Kidney (tissue), 14 donors: ENCODE measurements around the gene CPA4. TPM values are rescaled to one million over a fixed set of nuclear protein-coding genes. Genes with fewer than 3 reads are reported as not detected.

Source experiments
- DNase-seq, 5 donors: peaks; one replicate each; pipeline ENCODE4 v3.0.0-alpha.2; 2013 to 2020
- FAIRE-seq: peaks from 2 replicates; lab custom pipeline; 2012; peaks lifted over from hg19 to GRCh38; lab: Jason Lieb, UNC
- H3K27ac ChIP-seq, 2 donors: one replicate each; pipeline ENCODE4 v1.7.0; 2013; ENCODE audit warnings: low read depth in 2 of 2, low read length in 2 of 2, inconsistent platforms in 1 of 2
- H3K27me3 ChIP-seq: one replicate; pipeline ENCODE4 v1.7.1; 2013; ENCODE audit warnings: low read length, inconsistent platforms; ENCODE audit not compliant: control insufficient read depth, insufficient read depth
- H3K36me3 ChIP-seq, 3 donors: one replicate each; pipeline versions ENCODE4 v1.7.0 to v1.7.1; 2013; ENCODE audit warnings: low read length in 3 of 3, control low read depth in 1 of 3, inconsistent platforms in 1 of 3; ENCODE audit not compliant: insufficient read depth in 3 of 3, control insufficient read depth in 2 of 3
- H3K4me1 ChIP-seq, 3 donors: one replicate each; pipeline versions ENCODE4 v1.7.0 to v1.7.1; 2013; ENCODE audit warnings: low read length in 3 of 3, inconsistent platforms in 1 of 3, low read depth in 1 of 3; ENCODE audit not compliant: control insufficient read depth in 2 of 3, insufficient read depth in 2 of 3
- H3K4me3 ChIP-seq, 3 donors: one replicate each; pipeline versions ENCODE4 v1.7.0 to v1.8.1; 2013; ENCODE audit warnings: low read length in 3 of 3, control low read depth in 1 of 3, inconsistent platforms in 1 of 3
- H3K9ac ChIP-seq, 3 donors: one replicate each; pipeline versions ENCODE4 v1.7.0 to v1.7.1; 2013; ENCODE audit warnings: low read length in 3 of 3, control low read depth in 1 of 3, inconsistent platforms in 1 of 3
- H3K9me3 ChIP-seq, 3 donors: one replicate each; pipeline versions ENCODE4 v1.7.0 to v1.7.1; 2013; ENCODE audit warnings: low read length in 3 of 3, control low read depth in 1 of 3, inconsistent platforms in 1 of 3; ENCODE audit not compliant: control insufficient read depth in 2 of 3, insufficient read depth in 1 of 3
- CTCF ChIP-seq: IDR thresholded peaks from 3 replicates; pipeline ENCODE4 v1.5.1; 2012; ENCODE audit warnings: mild to moderate bottlenecking, moderate library complexity, borderline replicate concordance; ENCODE audit not compliant: insufficient read depth; ENCODE audit errors: extremely low read depth
- intact Hi-C: fragments of 100-400 bp; cut with DNase I; formaldehyde crosslinking; loops from one replicate; pipeline ENCODE4 v1.11.1; 2022
- polyA plus RNA-seq: library from polyadenylated mRNA; stranded (reverse); fragments of 350-450 nt; fragmentation: Illumina TruSeq; extraction: RNeasy Lipid Tissue Mini Kit (QIAGEN cat#74804); gene quantifications from one replicate; pipeline ENCODE4 v1.2.3, GENCODE V29; 2014; ENCODE audit warnings: low read depth, low replicate concordance; ENCODE audit not compliant: insufficient read depth
- total RNA-seq: library from RNA; stranded (reverse); fragmentation: NEBNext Ultra II Directional; extraction: Animal tissue kit (Norgen Biotek cat#: 25700); gene quantifications from one replicate; pipeline ENCODE4 v1.2.1, GENCODE V29; 2021
- donor health status: control.
- donor health status: control.
- donor health status: control.
- donor health status: control.
- donor health status: control.
- donor health status: DM: yes; HTN: yes; CAD: no.
- donor health status: Normal renal cell carcinoma (clear cell type).

CPA4 gene
- total and polyA plus RNA-seq, 2 donors from 2014 or later: 1.1 TPM; not detected in 1

GRCh38 chr7:130254555-130254954 is 38.4 kb upstream of the CPA4 start:
- no peak overlapping the region for H3K27ac ChIP-seq
- H3K27me3 ChIP-seq: no peaks in the 10 kb centered on the region
- intact Hi-C loops: no loop called here
- no peaks in the 10 kb centered on the region for H3K36me3 ChIP-seq
- no peak for FAIRE-seq
- peaks cover 0 to 6% (median 3%) of the 10 kb centered on the region in 3 donors for H3K9me3 ChIP-seq
- TF ChIP-seq CTCF: no peak
- no peak for DNase-seq
- no peaks in the 10 kb centered on the region for H3K4me1 ChIP-seq
- no peak overlapping the region for H3K4me3 ChIP-seq
- H3K9ac ChIP-seq: no peak overlapping the region

DNA sequence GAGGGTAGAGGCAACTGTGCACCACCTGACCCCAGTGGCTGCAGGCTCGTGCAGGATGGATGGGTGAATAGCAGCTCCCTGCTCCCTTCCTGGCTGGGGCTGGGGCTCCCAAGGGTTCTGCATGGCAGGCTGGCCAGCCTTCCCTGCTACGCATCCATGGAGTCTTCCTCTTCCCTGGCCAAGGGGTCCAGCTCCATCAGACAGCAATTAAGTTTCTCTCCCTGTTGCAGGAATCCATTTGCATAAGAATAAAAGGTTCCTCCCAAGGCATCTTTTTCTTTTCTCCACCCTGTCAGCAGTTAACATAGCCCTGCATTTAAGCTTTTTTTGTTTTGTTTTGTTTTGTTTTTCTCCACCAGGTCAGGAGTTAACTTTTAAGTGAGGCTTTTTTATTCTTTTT is 36.3 kb upstream of the CPA4 start:
- Histone ChIP-seq H3K27me3 (no peaks in the 10 kb centered on the region), H3K9ac (no peak overlapping the region), H3K27ac (no peak overlapping the region), H3K4me3 (no peak overlapping the region), H3K36me3 (no peaks in the 10 kb centered on the region), H3K4me1 (no peaks in the 10 kb centered on the region), H3K9me3 (peaks cover 0 to 12% (median 3%) of the 10 kb centered on the region in 3 donors)
- intact Hi-C loops: no loop called here
- no peak for FAIRE-seq
- DNase-seq: no peak
- TF ChIP-seq CTCF: no peak

- H3K4me1 ChIP-seq: no peaks in the 10 kb centered on the region
- no peak overlapping the region for H3K27ac ChIP-seq
- H3K36me3 ChIP-seq: no peaks in the 10 kb centered on the region
- no peaks in the 10 kb centered on the region for H3K27me3 ChIP-seq
- FAIRE-seq (no peak), DNase-seq (no peak)
- H3K4me3 ChIP-seq: no peak overlapping the region
- intact Hi-C loops: no loop called here
- no peak for TF ChIP-seq CTCF
- H3K9me3 ChIP-seq: peaks cover 0 to 12% (median 3%) of the 10 kb centered on the region in 3 donors
- H3K9ac ChIP-seq: no peak overlapping the region
Measured at GRCh38 chr7:130258494-130259078, 34.4 kb upstream of the CPA4 start.

GRCh38 chr7:130262448-130262847 is 30.5 kb upstream of the CPA4 start:
- no peak for DNase-seq
- no peaks in the 10 kb centered on the region for H3K27me3 ChIP-seq
- intact Hi-C loops: no loop called here
- no peaks in the 10 kb centered on the region for H3K4me1 ChIP-seq
- H3K27ac ChIP-seq: no peak overlapping the region
- H3K9ac ChIP-seq: no peak overlapping the region
- H3K4me3 ChIP-seq: no peak overlapping the region
- no peak for FAIRE-seq
- H3K9me3 ChIP-seq: peaks cover 0 to 12% (median 3%) of the 10 kb centered on the region in 3 donors
- no peaks in the 10 kb centered on the region for H3K36me3 ChIP-seq
- TF ChIP-seq CTCF: no peak
